PC-9 (cell line): ENCODE data around the gene DERL3. TPM values are rescaled to one million over a fixed set of nuclear protein-coding genes. Genes with fewer than 3 reads are reported as not detected.

Experiments used
- BruUV-seq: library from RNA; stranded (reverse); fragments of 400-500 nt; replicated peaks from 2 replicates; lab custom pipeline; 2021; lab: Mats Ljungman, UMichigan
- CTCF ChIA-PET: fragments of 300-600 bp; sonication (Branson Sonifier 250); formaldehyde crosslinking; loops from one replicate; lab custom pipeline; 2022; ENCODE audit warnings: antibody characterized with exemption; lab: Charles Lee
- POLR2A ChIA-PET: fragments of 300-600 bp; sonication (Branson Sonifier 250); formaldehyde crosslinking; loops from one replicate; lab custom pipeline; 2022; ENCODE audit warnings: antibody characterized with exemption; ENCODE audit not compliant: unreplicated experiment; lab: Charles Lee
- DNase-seq, 2 experiments: peaks; one replicate each; pipeline versions ENCODE4 v3.0.0 to v3.0.0-alpha.2; 2015 to 2022; ENCODE audit warnings: mixed read lengths in 1 of 2
- H2AFZ ChIP-seq: fragments of 200-600 bp; sonication (generic); 2 replicates; pipeline ENCODE4 v1.8.1; 2017; ENCODE audit warnings: antibody characterized with exemption
- H3F3A ChIP-seq: fragments of 200-600 bp; sonication (generic); 2 replicates; pipeline ENCODE4 v1.8.1; 2017; ENCODE audit warnings: antibody characterized with exemption, mild to moderate bottlenecking, low read depth; ENCODE audit not compliant: insufficient read depth
- H3K27ac ChIP-seq: fragments of 200-600 bp; sonication (generic); 2 replicates; pipeline ENCODE4 v1.6.1; 2016; ENCODE audit warnings: mixed run types
- H3K27me3 ChIP-seq: fragments of 200-600 bp; sonication (generic); 2 replicates; pipeline ENCODE4 v1.6.1; 2016; ENCODE audit warnings: low read depth, mixed run types; ENCODE audit not compliant: insufficient read depth
- H3K36me3 ChIP-seq: fragments of 200-600 bp; sonication (generic); 2 replicates; pipeline ENCODE4 v1.6.1; 2016; ENCODE audit warnings: low read depth, mixed run types
- H3K4me1 ChIP-seq: fragments of 200-600 bp; sonication (generic); replicated peaks from 2 replicates; pipeline ENCODE4 v1.6.1; 2016; ENCODE audit warnings: mixed run types; ENCODE audit not compliant: insufficient read depth
- H3K4me2 ChIP-seq: fragments of 200-600 bp; sonication (generic); 2 replicates; pipeline ENCODE4 v1.6.1; 2017; ENCODE audit warnings: mixed run types
- H3K4me3 ChIP-seq: fragments of 200-600 bp; sonication (generic); 2 replicates; pipeline ENCODE4 v1.6.1; 2016; ENCODE audit warnings: mixed run types
- H3K79me2 ChIP-seq: fragments of 200-600 bp; sonication (generic); 2 replicates; pipeline ENCODE4 v1.6.1; 2017; ENCODE audit warnings: low read depth, mixed run types
- H3K9me2 ChIP-seq: fragments of 200-600 bp; sonication (generic); 2 replicates; pipeline ENCODE4 v1.8.1; 2017; ENCODE audit warnings: mild to moderate bottlenecking; ENCODE audit not compliant: insufficient read depth
- H3K9me3 ChIP-seq: fragments of 200-600 bp; sonication (generic); 2 replicates; pipeline ENCODE4 v1.8.1; 2016; ENCODE audit warnings: low read depth; ENCODE audit not compliant: insufficient read depth
- H4K20me1 ChIP-seq: fragments of 200-600 bp; sonication (generic); 2 replicates; pipeline ENCODE4 v1.8.1; 2017; ENCODE audit not compliant: insufficient read depth
- EZH2 ChIP-seq: fragments of 200-600 bp; sonication (generic); IDR thresholded peaks from 2 replicates; pipeline ENCODE4 v1.8.0; 2017; ENCODE audit warnings: antibody characterized with exemption, low read depth
- intact Hi-C: fragments of 100-400 bp; cut with micrococcal nuclease; formaldehyde crosslinking; loops from one replicate; pipeline ENCODE4 v1.10.0; 2022; ENCODE audit not compliant: unreplicated experiment
- total RNA-seq: library from RNA; stranded (reverse); gene quantifications from 2 replicates; pipeline ENCODE4 v1.2.3, GENCODE V29; 2021
- TF ChIP-seq, protein P1 (sequence below): fragments of 200-600 bp; sonication (generic); conservative IDR thresholded peaks from 2 replicates; pipeline ENCODE4 v1.6.1; 2017; ENCODE audit warnings: mixed run types, antibody characterized with exemption, mild to moderate bottlenecking, moderate library complexity

DERL3 gene
- total RNA-seq, 1 experiment from 2014 or later = 0.41 TPM

GRCh38 chr22:23841736-23842445 lies 3.1 kb upstream of the DERL3 start:
- no peaks in the 10 kb centered on the region for H3K27me3 ChIP-seq
- no peaks in the 10 kb centered on the region for H4K20me1 ChIP-seq
- no peak overlapping the region for H3K4me2 ChIP-seq
- BruUV-seq = no TSS peak
- no peak for DNase-seq
- ChIA-PET CTCF (no interaction called here), POLR2A (no interaction called here)
- no peak overlapping the region for H2AFZ ChIP-seq
- H3K4me1 ChIP-seq = no peaks in the 10 kb centered on the region
- H3K79me2 ChIP-seq = no peaks in the 10 kb centered on the region
- intact Hi-C loops = no loop called here
- H3K4me3 ChIP-seq = no peak overlapping the region
- H3K27ac ChIP-seq = no peak overlapping the region
- H3K9me3 ChIP-seq = no peaks in the 10 kb centered on the region
- no peaks in the 10 kb centered on the region for H3K36me3 ChIP-seq
- H3F3A ChIP-seq = no peaks in the 10 kb centered on the region; the same call in 1 of the 2 replicates
- H3K9me2 ChIP-seq = no peaks in the 10 kb centered on the region
- no peak for TF ChIP-seq EZH2
- TF ChIP-seq, protein P1, sequence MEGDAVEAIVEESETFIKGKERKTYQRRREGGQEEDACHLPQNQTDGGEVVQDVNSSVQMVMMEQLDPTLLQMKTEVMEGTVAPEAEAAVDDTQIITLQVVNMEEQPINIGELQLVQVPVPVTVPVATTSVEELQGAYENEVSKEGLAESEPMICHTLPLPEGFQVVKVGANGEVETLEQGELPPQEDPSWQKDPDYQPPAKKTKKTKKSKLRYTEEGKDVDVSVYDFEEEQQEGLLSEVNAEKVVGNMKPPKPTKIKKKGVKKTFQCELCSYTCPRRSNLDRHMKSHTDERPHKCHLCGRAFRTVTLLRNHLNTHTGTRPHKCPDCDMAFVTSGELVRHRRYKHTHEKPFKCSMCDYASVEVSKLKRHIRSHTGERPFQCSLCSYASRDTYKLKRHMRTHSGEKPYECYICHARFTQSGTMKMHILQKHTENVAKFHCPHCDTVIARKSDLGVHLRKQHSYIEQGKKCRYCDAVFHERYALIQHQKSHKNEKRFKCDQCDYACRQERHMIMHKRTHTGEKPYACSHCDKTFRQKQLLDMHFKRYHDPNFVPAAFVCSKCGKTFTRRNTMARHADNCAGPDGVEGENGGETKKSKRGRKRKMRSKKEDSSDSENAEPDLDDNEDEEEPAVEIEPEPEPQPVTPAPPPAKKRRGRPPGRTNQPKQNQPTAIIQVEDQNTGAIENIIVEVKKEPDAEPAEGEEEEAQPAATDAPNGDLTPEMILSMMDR = no peak

DNA sequence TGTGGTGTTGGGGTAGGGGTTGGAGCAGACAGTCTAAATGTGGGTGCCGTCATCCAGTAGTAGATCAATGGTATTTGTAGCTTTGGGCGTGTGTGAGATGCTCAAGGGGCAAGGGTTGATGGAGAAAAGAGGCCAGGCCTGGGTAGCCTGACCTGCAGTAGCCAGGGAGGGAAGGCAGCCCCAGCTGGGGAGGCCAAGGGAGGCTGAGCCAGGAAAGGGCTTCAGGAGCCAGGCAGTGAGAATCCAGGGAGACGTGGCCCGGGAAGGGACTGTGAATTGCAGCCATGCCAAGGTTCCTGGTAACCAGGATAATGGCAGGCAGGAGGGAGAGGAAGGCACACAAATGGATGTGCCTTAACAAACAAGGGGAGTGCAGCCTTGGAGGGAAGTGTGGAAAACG lies 2.5 kb upstream of the DERL3 start:
- no peaks in the 10 kb centered on the region for H3K4me1 ChIP-seq
- H2AFZ ChIP-seq = no peak overlapping the region
- no peaks in the 10 kb centered on the region; the same call in 1 of the 2 replicates for H3F3A ChIP-seq
- no peaks in the 10 kb centered on the region for H3K36me3 ChIP-seq
- POLR2A ChIA-PET = no interaction called here
- H4K20me1 ChIP-seq = no peaks in the 10 kb centered on the region
- no TSS peak for BruUV-seq
- no peak for DNase-seq
- no peak overlapping the region for H3K4me3 ChIP-seq
- no peaks in the 10 kb centered on the region for H3K79me2 ChIP-seq
- no peak overlapping the region for H3K4me2 ChIP-seq
- intact Hi-C loops = no loop called here
- no peaks in the 10 kb centered on the region for H3K9me2 ChIP-seq
- H3K9me3 ChIP-seq = no peaks in the 10 kb centered on the region
- H3K27ac ChIP-seq = no peak overlapping the region
- TF ChIP-seq EZH2 = no peak
- CTCF ChIA-PET = no interaction called here
- no peaks in the 10 kb centered on the region for H3K27me3 ChIP-seq

DNA sequence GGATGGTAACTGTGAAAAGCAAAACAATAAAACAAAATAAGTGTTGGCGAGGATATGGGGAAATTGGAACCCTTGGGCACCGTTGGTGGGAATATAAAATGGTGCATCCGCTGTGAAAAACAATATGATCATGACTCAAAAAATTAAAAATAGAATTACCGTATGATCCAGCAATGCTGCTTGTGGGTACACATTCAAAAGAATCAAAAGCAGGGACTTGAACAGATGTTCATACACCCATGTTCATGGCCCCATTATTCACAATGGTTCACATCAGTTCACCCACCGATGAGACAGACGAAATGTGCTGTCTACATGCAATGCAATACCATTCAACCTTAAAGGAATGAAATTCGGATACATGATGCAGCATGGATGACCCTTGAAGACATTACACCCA lies 1.2 kb upstream of the DERL3 start:
- no peak overlapping the region for H3K27ac ChIP-seq
- no peaks in the 10 kb centered on the region; the same call in 1 of the 2 replicates for H4K20me1 ChIP-seq
- no TSS peak for BruUV-seq
- no peak overlapping the region for H2AFZ ChIP-seq
- intact Hi-C loops = no loop called here
- no peak for DNase-seq
- ChIA-PET POLR2A (no interaction called here), CTCF (no interaction called here)
- H3K9me3 ChIP-seq = no peaks in the 10 kb centered on the region
- no peak overlapping the region for H3K4me2 ChIP-seq
- H3K27me3 ChIP-seq = no peaks in the 10 kb centered on the region
- no peak overlapping the region for H3K4me3 ChIP-seq
- no peaks in the 10 kb centered on the region for H3K79me2 ChIP-seq
- no peak for TF ChIP-seq EZH2
- TF ChIP-seq, protein P1 = no peak
- no peaks in the 10 kb centered on the region for H3K4me1 ChIP-seq
- no peaks in the 10 kb centered on the region; the same call in 1 of the 2 replicates for H3F3A ChIP-seq
- H3K9me2 ChIP-seq = no peaks in the 10 kb centered on the region
- H3K36me3 ChIP-seq = no peaks in the 10 kb centered on the region
